Endothelial cell of umbilical vein (primary cell): ENCODE measurements around the gene OSBPL1A. TPM values are rescaled to one million over a fixed set of nuclear protein-coding genes. Genes with fewer than 3 reads are reported as not detected.

Experiments
- BruUV-seq: library from RNA; stranded (reverse); fragments of 400-500 nt; replicated peaks from 2 replicates; lab custom pipeline; 2021; lab: Mats Ljungman, UMichigan
- CTCF ChIA-PET: fragments of 300-600, 350-600 bp; sonication (Branson Sonifier 250); formaldehyde crosslinking; loops from one replicate; lab custom pipeline; 2021; ENCODE audit warnings: antibody characterized with exemption, inconsistent platforms; lab: Charles Lee
- POLR2A ChIA-PET: fragments of 300-600, 350-600 bp; sonication (Branson Sonifier 250); formaldehyde crosslinking; loops from one replicate; lab custom pipeline; 2021; ENCODE audit warnings: antibody characterized with exemption, inconsistent platforms; lab: Charles Lee
- DNase-seq: peaks from one replicate; pipeline ENCODE4 v3.0.0-alpha.2; 2011; ENCODE audit warnings: low read depth, low spot score
- FAIRE-seq: peaks from 2 replicates; lab custom pipeline; 2011; peaks lifted over from hg19 to GRCh38; lab: Jason Lieb, UNC
- H2AFZ ChIP-seq: 2 replicates; pipeline ENCODE4 v1.6.0; 2012; ENCODE audit warnings: low read depth, low read length, control low read depth, inconsistent platforms
- H3K27ac ChIP-seq: 2 replicates; pipeline ENCODE4 v1.5.1; 2011; ENCODE audit warnings: low read depth, mild to moderate bottlenecking, control low read depth, low read length, moderate library complexity; ENCODE audit not compliant: insufficient read depth
- H3K27me3 ChIP-seq, 2 experiments: 2 replicates each; pipeline versions ENCODE4 v1.6.0 to v1.6.1; 2011; ENCODE audit warnings: low read length in 2 of 2, mixed read lengths in 1 of 2; ENCODE audit not compliant: control insufficient read depth in 2 of 2, insufficient read depth in 2 of 2
- H3K36me3 ChIP-seq, 2 experiments: 2 replicates in 1 of 2; 3 replicates in 1 of 2; pipeline ENCODE4 v1.5.1; 2011; ENCODE audit warnings: low read length in 2 of 2, mild to moderate bottlenecking in 1 of 2, moderate library complexity in 1 of 2; ENCODE audit not compliant: control insufficient read depth in 2 of 2, insufficient read depth in 2 of 2; ENCODE audit errors: extremely low read depth in 1 of 2
- H3K4me1 ChIP-seq: 3 replicates; pipeline ENCODE4 v1.5.1; 2011; ENCODE audit warnings: mild to moderate bottlenecking, low read length; ENCODE audit not compliant: control insufficient read depth, insufficient read depth; ENCODE audit errors: extremely low read depth
- H3K4me2 ChIP-seq: 2 replicates; pipeline ENCODE4 v1.6.1; 2011; ENCODE audit warnings: low read length, control low read depth, mixed read lengths; ENCODE audit not compliant: insufficient read depth
- H3K4me3 ChIP-seq, 3 experiments: fragments of 200-600 bp in 1 of 3; sonication (generic), shearing (Covaris generic) in 1 of 3; replicated peaks in 1 of 3; 2 replicates each; pipeline ENCODE4 v1.5.1; 2011 to 2016; ENCODE audit warnings: control low read depth in 3 of 3, low read length in 3 of 3, mild to moderate bottlenecking in 2 of 3, inconsistent platforms in 1 of 3, low read depth in 1 of 3, moderate library complexity in 1 of 3; ENCODE audit not compliant: insufficient read depth in 1 of 3
- H3K79me2 ChIP-seq: 2 replicates; pipeline ENCODE4 v1.6.0; 2012; ENCODE audit warnings: low read length, inconsistent platforms; ENCODE audit not compliant: control insufficient read depth, insufficient read depth
- H3K9ac ChIP-seq: replicated peaks from 2 replicates; pipeline ENCODE3; 2011; ENCODE audit warnings: low read length, control low read depth; ENCODE audit not compliant: insufficient read depth; ENCODE audit errors: extremely low read depth
- H3K9me1 ChIP-seq: replicated peaks from 3 replicates; pipeline ENCODE4 v1.6.0; 2011; ENCODE audit warnings: mild to moderate bottlenecking, low read length; ENCODE audit not compliant: control insufficient read depth, insufficient read depth; ENCODE audit errors: extremely low read depth
- H3K9me3 ChIP-seq: replicated peaks from 2 replicates; pipeline ENCODE4 v1.5.1; 2012; ENCODE audit warnings: low read length, inconsistent platforms; ENCODE audit not compliant: control insufficient read depth, insufficient read depth
- H4K20me1 ChIP-seq: replicated peaks from 2 replicates; pipeline ENCODE3; 2011; ENCODE audit warnings: mild to moderate bottlenecking, low read length; ENCODE audit not compliant: control insufficient read depth, insufficient read depth; ENCODE audit errors: extremely low read depth
- FOS ChIP-seq: IDR thresholded peaks from 2 replicates; pipeline ENCODE4 v1.6.1; 2011; ENCODE audit warnings: mild to moderate bottlenecking, low read length, moderate library complexity, borderline replicate concordance; ENCODE audit not compliant: insufficient read depth
- MYC ChIP-seq: IDR thresholded peaks from one replicate; pipeline ENCODE4 v1.6.1; 2011; ENCODE audit warnings: mild to moderate bottlenecking, low read depth, low read length
- POLR2A ChIP-seq: IDR thresholded peaks from 2 replicates; pipeline ENCODE4 v1.6.1; 2012; ENCODE audit warnings: low read depth, mild to moderate bottlenecking, control low read depth, low read length
- dilution Hi-C: fragments of 300-500 bp; cut with MboI; formaldehyde crosslinking; loops from one replicate; pipeline ENCODE4 v1.15.0; 2019; ENCODE audit warnings: low sequenced_read_pairs; ENCODE audit not compliant: extremely low pct_ligation_motif_present
- intact Hi-C: fragments of 100-400 bp; cut with micrococcal nuclease; formaldehyde crosslinking; loops from one replicate; pipeline ENCODE4 v1.10.0; 2022
- polyA plus RNA-seq, 4 experiments: library from polyadenylated mRNA; depleted of rRNA in 3 of 4; stranded (reverse) in 3 of 4; unstranded in 1 of 4; fragments of >200 nt; gene quantifications; 2 replicates each; pipeline versions ENCODE4 v1.2.1 to v1.2.3, GENCODE V29; 2011 to 2012; ENCODE audit warnings: missing spikeins in 1 of 4
- total RNA-seq: library from RNA; stranded (reverse); gene quantifications from 2 replicates; pipeline ENCODE4 v1.2.3, GENCODE V29; 2021
- TF ChIP-seq, protein P1 (sequence below), 2 donors: IDR thresholded peaks; 1 replicate in 1 of 2; 2 replicates in 1 of 2; pipeline ENCODE4 v1.5.1; 2011; ENCODE audit warnings: low read length in 2 of 2, mild to moderate bottlenecking in 2 of 2, moderate library complexity in 2 of 2, control low read depth in 1 of 2, inconsistent platforms in 1 of 2, low read depth in 1 of 2; ENCODE audit not compliant: insufficient read depth in 1 of 2; ENCODE audit errors: extremely low read depth in 1 of 2

OSBPL1A gene
- total and polyA plus RNA-seq, 2 donors (not counting 3 experiments of a cell fraction or from before 2014, with no cell fraction given), result 6.4 to 16.5 TPM

DNA sequence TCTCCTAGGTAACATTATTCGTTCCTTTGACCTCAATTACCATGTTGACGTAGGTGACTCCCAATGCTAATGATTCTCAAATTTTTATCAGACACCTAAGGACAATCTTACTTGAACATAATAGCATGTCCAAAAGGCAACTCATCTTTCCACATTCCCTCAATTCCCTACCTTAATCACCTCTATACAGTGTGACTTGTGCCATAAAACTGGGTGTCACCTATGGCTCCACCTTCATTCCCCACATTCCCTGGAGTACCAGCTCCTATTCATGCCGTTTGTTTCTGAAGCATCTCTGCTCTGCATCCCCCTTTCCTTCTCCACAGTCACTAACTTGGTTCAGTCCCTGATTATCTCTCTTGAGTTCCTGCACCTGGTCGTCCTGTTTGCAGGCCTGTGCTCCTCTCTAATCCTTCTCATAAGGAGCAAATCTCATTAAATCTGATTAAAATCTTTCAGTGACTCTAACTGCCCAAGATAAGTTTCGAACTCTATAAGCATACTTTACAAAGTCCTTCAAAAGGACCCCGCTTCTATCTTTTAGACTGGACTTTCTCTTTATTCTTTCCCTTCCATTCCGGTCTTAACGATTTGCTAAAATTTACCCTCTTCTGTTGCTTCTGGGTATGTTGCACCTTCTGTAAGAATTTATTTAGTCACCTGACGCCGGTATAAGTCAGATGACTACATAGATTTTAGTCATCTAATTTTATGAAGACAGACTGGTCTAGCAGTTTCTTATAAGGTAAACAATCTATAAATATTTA, 128.7 kb downstream of the OSBPL1A start:
- ChIA-PET POLR2A (no interaction called here), CTCF (interaction anchor here (2.3 to 4.4 kb wide), 2 partner anchors 92 to 93 kb away, joined by 8 to 56 read pairs; no protein-coding TSS in a partner anchor)
- TF ChIP-seq POLR2A (no peak), MYC (no peak)
- H3K9me3 ChIP-seq, result no peaks in the 10 kb centered on the region
- H3K27me3 ChIP-seq, result no peaks in the 10 kb centered on the region
- no peak overlapping the region for H3K4me2 ChIP-seq
- no TSS peak for BruUV-seq
- dilution Hi-C loops (no loop called here), intact Hi-C loops (no loop called here)
- DNase-seq (no peak), FAIRE-seq (no peak)
- no peak overlapping the region for H3K4me3 ChIP-seq
- no peaks in the 10 kb centered on the region for H4K20me1 ChIP-seq
- peaks cover 2% of the 10 kb centered on the region for H3K9me1 ChIP-seq
- no peaks in the 10 kb centered on the region for H3K36me3 ChIP-seq
- H3K79me2 ChIP-seq, result no peaks in the 10 kb centered on the region
- H3K9ac ChIP-seq, result no peak overlapping the region
- H2AFZ ChIP-seq, result no peak overlapping the region
- no peak overlapping the region for H3K27ac ChIP-seq
- peaks cover 6% of the 10 kb centered on the region for H3K4me1 ChIP-seq

DNA sequence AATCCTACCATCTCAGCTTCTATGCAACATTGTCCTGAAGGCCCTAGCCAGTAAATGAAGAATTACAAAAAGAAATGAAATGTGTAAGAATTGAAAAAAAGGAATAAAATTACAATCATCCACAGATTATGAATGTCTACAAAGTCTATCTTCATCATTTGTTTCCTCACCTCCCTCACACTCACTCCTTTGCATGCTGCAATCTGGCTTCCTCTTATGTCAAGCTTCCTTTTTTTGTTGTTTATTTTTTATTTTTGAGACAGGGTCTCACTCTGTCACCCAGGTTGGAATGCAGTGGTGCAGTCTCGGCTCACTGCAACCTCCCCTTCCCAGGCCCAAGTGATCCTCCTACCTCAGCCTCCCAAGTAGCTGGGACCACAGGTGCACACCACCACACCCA, 129.7 kb downstream of the OSBPL1A start:
- BruUV-seq, result no TSS peak
- H3K36me3 ChIP-seq, result no peaks in the 10 kb centered on the region
- H4K20me1 ChIP-seq, result no peaks in the 10 kb centered on the region
- no peaks in the 10 kb centered on the region for H3K27me3 ChIP-seq
- dilution Hi-C loops (no loop called here), intact Hi-C loops (no loop called here)
- ChIA-PET CTCF (interaction anchor here (0.6 to 2.3 kb wide), 3 partner anchors 17 to 91 kb away, joined by 3 to 8 read pairs (median 3); no protein-coding TSS in a partner anchor), POLR2A (no interaction called here)
- no peaks in the 10 kb centered on the region for H3K79me2 ChIP-seq
- TF ChIP-seq POLR2A (no peak), FOS (no peak), MYC (no peak)
- TF ChIP-seq, protein P1, sequence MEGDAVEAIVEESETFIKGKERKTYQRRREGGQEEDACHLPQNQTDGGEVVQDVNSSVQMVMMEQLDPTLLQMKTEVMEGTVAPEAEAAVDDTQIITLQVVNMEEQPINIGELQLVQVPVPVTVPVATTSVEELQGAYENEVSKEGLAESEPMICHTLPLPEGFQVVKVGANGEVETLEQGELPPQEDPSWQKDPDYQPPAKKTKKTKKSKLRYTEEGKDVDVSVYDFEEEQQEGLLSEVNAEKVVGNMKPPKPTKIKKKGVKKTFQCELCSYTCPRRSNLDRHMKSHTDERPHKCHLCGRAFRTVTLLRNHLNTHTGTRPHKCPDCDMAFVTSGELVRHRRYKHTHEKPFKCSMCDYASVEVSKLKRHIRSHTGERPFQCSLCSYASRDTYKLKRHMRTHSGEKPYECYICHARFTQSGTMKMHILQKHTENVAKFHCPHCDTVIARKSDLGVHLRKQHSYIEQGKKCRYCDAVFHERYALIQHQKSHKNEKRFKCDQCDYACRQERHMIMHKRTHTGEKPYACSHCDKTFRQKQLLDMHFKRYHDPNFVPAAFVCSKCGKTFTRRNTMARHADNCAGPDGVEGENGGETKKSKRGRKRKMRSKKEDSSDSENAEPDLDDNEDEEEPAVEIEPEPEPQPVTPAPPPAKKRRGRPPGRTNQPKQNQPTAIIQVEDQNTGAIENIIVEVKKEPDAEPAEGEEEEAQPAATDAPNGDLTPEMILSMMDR (IDR thresholded peaks at IDR 0.05; ENCODE audit: extremely low read depth in 1 of 2, insufficient read depth in 1 of 2, low read depth in 1 of 2, low read length in 2 of 2), result no peak
- H3K4me2 ChIP-seq, result no peak overlapping the region
- no peak overlapping the region for H3K27ac ChIP-seq
- FAIRE-seq (no peak), DNase-seq (no peak)
- no peak overlapping the region for H3K4me3 ChIP-seq
- H2AFZ ChIP-seq, result no peak overlapping the region
- H3K9me3 ChIP-seq, result no peaks in the 10 kb centered on the region
- H3K9ac ChIP-seq, result no peak overlapping the region
- H3K4me1 ChIP-seq, result peaks cover 6% of the 10 kb centered on the region
- H3K9me1 ChIP-seq, result peaks cover 2% of the 10 kb centered on the region
